Osteoblast (primary cell): Measurements from ENCODE around the gene LRP3. TPM values are rescaled to one million over a fixed set of nuclear protein-coding genes. Genes with fewer than 3 reads are reported as not detected.

ENCODE experiments used
- DNase-seq: peaks from one replicate; pipeline ENCODE4 v3.0.0; 2011; ENCODE audit warnings: low spot score, mixed read lengths; ENCODE audit not compliant: insufficient read length; ENCODE audit errors: missing footprints
- H2AFZ ChIP-seq: 2 replicates; pipeline ENCODE4 v1.6.0; 2011; ENCODE audit warnings: mild to moderate bottlenecking, low read length
- H3K27ac ChIP-seq: 2 replicates; pipeline ENCODE4 v1.5.1; 2011; ENCODE audit warnings: mild to moderate bottlenecking, low read depth, low read length, moderate library complexity
- H3K27me3 ChIP-seq: 2 replicates; pipeline ENCODE4 v1.6.0; 2012; ENCODE audit warnings: mild to moderate bottlenecking, control low read depth, inconsistent platforms, low read length, moderate library complexity; ENCODE audit not compliant: insufficient read depth
- H3K36me3 ChIP-seq: 2 replicates; pipeline ENCODE4 v1.5.1; 2011; ENCODE audit warnings: mild to moderate bottlenecking, low read length, control low read depth, moderate library complexity; ENCODE audit not compliant: insufficient read depth
- H3K4me1 ChIP-seq: 2 replicates; pipeline ENCODE4 v1.5.1; 2011; ENCODE audit warnings: mild to moderate bottlenecking, low read length, control low read depth, moderate library complexity; ENCODE audit not compliant: insufficient read depth
- H3K4me2 ChIP-seq: 2 replicates; pipeline ENCODE4 v1.6.0; 2011; ENCODE audit warnings: mild to moderate bottlenecking, low read length; ENCODE audit not compliant: insufficient read depth
- H3K4me3 ChIP-seq: fragments of 200-600 bp; sonication (generic); 3 replicates; pipeline ENCODE4 v1.5.1; 2012; ENCODE audit warnings: mild to moderate bottlenecking, low read length, inconsistent platforms; ENCODE audit not compliant: insufficient read depth
- H3K79me2 ChIP-seq: 2 replicates; pipeline ENCODE4 v1.6.0; 2012; ENCODE audit warnings: mild to moderate bottlenecking, low read length, control low read depth, inconsistent platforms; ENCODE audit not compliant: insufficient read depth
- H3K9me3 ChIP-seq: 2 replicates; pipeline ENCODE4 v1.5.1; 2011; ENCODE audit warnings: low read depth, low read length, control low read depth
- H4K20me1 ChIP-seq: 2 replicates; pipeline ENCODE4 v1.6.0; 2012; ENCODE audit warnings: mild to moderate bottlenecking, low read length, control low read depth; ENCODE audit not compliant: insufficient read depth
- CTCF ChIP-seq: IDR thresholded peaks from 2 replicates; pipeline ENCODE4 v1.5.1; 2011; ENCODE audit warnings: mild to moderate bottlenecking, low read depth, low read length, moderate library complexity; ENCODE audit errors: extremely low read depth
- total RNA-seq: library from RNA; depleted of rRNA; stranded (reverse); fragments of >200 nt; gene quantifications from 2 replicates; pipeline ENCODE4 v1.2.3, GENCODE V29; 2012

LRP3 gene
- total RNA-seq, 1 donor, result 38.4 TPM

DNA sequence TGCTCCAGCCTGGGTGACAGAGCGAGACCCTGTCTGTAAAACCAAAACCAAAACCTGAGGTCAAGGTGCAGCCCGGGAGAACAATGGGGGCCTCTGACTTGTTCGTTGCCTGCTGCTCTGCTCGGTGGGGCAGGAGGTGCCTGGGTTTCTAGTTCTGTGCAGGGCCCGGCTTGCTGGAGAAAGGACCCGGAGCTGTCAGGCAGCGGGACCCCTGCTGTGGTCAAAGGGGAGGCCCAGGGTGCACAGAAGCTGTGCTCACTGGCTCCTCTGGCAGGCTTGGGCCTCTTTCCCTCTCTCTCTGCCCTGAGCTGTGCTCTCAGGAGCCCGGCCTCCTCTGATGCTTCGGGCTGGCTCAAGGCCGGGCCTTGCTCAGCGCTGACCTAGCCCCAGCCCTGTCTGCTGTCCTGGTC is 3.5 kb downstream of the LRP3 start:
- no peak overlapping the region for H3K4me2 ChIP-seq
- no peak for DNase-seq
- no peak overlapping the region for H3K27ac ChIP-seq
- no peak for TF ChIP-seq CTCF
- H4K20me1 ChIP-seq, result no peaks in the 10 kb centered on the region
- no peak overlapping the region for H3K4me3 ChIP-seq
- H3K4me1 ChIP-seq, result no peaks in the 10 kb centered on the region
- H3K9me3 ChIP-seq, result no peaks in the 10 kb centered on the region
- peaks cover 4% of the 10 kb centered on the region for H3K36me3 ChIP-seq
- peaks cover 5% of the 10 kb centered on the region for H3K79me2 ChIP-seq
- peaks cover 6% of the 10 kb centered on the region for H3K27me3 ChIP-seq
- no peak overlapping the region for H2AFZ ChIP-seq

DNA sequence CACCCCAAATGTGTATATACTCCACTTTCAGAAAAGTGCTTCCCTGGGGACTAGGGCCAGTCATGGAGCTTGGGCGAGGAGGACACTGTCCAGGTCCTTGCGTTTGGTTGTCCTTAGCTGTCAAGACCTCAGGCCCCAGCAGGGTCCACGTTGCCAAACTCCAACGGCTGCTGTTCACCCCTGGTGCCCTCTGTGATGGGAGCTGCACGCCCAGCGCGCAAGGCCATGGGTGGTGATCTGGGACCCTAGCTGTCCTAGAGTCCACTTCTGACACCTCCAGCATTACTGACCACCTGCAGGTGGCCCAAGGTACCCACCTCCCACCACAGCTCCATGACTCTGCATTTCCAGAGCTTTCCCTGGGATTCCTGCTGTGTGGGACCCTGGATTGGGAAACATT is 4.0 kb downstream of the LRP3 start:
- H3K4me1 ChIP-seq, result no peaks in the 10 kb centered on the region
- no peak overlapping the region for H3K27ac ChIP-seq
- no peaks in the 10 kb centered on the region for H4K20me1 ChIP-seq
- no peak overlapping the region for H3K4me2 ChIP-seq
- H2AFZ ChIP-seq, result no peak overlapping the region
- no peaks in the 10 kb centered on the region for H3K9me3 ChIP-seq
- H3K36me3 ChIP-seq, result peaks cover 4% of the 10 kb centered on the region
- H3K27me3 ChIP-seq, result peaks cover 6% of the 10 kb centered on the region
- H3K79me2 ChIP-seq, result peaks cover 5% of the 10 kb centered on the region
- DNase-seq, result peak; percentile 10
- no peak for TF ChIP-seq CTCF
- H3K4me3 ChIP-seq, result no peak overlapping the region

GRCh38 chr19:33199441-33200265 is 5.5 kb downstream of the LRP3 start:
- Histone ChIP-seq H2AFZ (no peak overlapping the region), H3K9me3 (no peaks in the 10 kb centered on the region)
- peak; percentile 74 for DNase-seq

More at GRCh38 chr19:33199441-33200265, 5.5 kb downstream of the LRP3 start:
- TF ChIP-seq CTCF, result no peak
- Histone ChIP-seq H3K4me3 (no peak overlapping the region), H4K20me1 (peaks cover 3% of the 10 kb centered on the region), H3K36me3 (peaks cover 4% of the 10 kb centered on the region), H3K27me3 (no peaks in the 10 kb centered on the region), H3K4me1 (no peaks in the 10 kb centered on the region), H3K79me2 (peaks cover 5% of the 10 kb centered on the region), H3K27ac (no peak overlapping the region), H3K4me2 (no peak overlapping the region)
